GM18909 (cell line): ENCODE measurements around the gene STIMATE.

Source experiments
- ATAC-seq: cut with Tn5 transposase; IDR thresholded peaks from one replicate; pipeline ENCODE4 v1.9.1; 2021; ENCODE audit warnings: mild to moderate bottlenecking; ENCODE audit not compliant: unreplicated experiment, poor library complexity

Gene STIMATE

GRCh38 chr3:52827441-52827840 is 69.9 kb downstream of the STIMATE start:
- no peak for ATAC-seq

- ATAC-seq: no peak
Observed at GRCh38 chr3:52824037-52824436, 73.3 kb downstream of the STIMATE start.

- no peak for ATAC-seq
Observed at GRCh38 chr3:52822363-52822762, 75.0 kb downstream of the STIMATE start.

- no peak for ATAC-seq
Observed at GRCh38 chr3:52820736-52821135, 76.6 kb downstream of the STIMATE start.

- ATAC-seq: no peak
Observed at GRCh38 chr3:52819936-52820335, 77.4 kb downstream of the STIMATE start.

GRCh38 chr3:52817860-52818259 is 79.5 kb downstream of the STIMATE start:
- no peak for ATAC-seq

- ATAC-seq: no peak
Observed at GRCh38 chr3:52817221-52817620, 80.1 kb downstream of the STIMATE start.

- no peak for ATAC-seq
Observed at GRCh38 chr3:52816654-52817053, 80.7 kb downstream of the STIMATE start.

- ATAC-seq: no peak
Observed at GRCh38 chr3:52816199-52816598, 81.1 kb downstream of the STIMATE start.

- ATAC-seq: no peak
Observed at GRCh38 chr3:52813810-52814209, 83.5 kb downstream of the STIMATE start.

- no peak for ATAC-seq
Observed at GRCh38 chr3:52811452-52812011, 85.8 kb downstream of the STIMATE start.

- ATAC-seq: no peak
Observed at GRCh38 chr3:52810923-52811322, 86.4 kb downstream of the STIMATE start.

GRCh38 chr3:52809662-52810377 is 87.5 kb downstream of the STIMATE start:
- no peak for ATAC-seq

GRCh38 chr3:52809149-52809548 is 88.2 kb downstream of the STIMATE start:
- no peak for ATAC-seq

GRCh38 chr3:52805270-52806039 is 91.9 kb downstream of the STIMATE start:
- ATAC-seq: no peak

GRCh38 chr3:52801839-52802238 is 95.5 kb downstream of the STIMATE start:
- ATAC-seq: no peak

- ATAC-seq: no peak
Observed at GRCh38 chr3:52800079-52800478, 97.3 kb downstream of the STIMATE start.

GRCh38 chr3:52798978-52799476 is 98.3 kb downstream of the STIMATE start:
- no peak for ATAC-seq

- ATAC-seq: no peak
Observed at GRCh38 chr3:52798376-52798977, 98.9 kb downstream of the STIMATE start.

GRCh38 chr3:52796411-52796810 is 100.9 kb downstream of the STIMATE start:
- no peak for ATAC-seq
